Skeletal muscle satellite cell (primary cell): ENCODE results near the gene IQCH.

Source experiments
- H3K27me3 ChIP-seq: 2 replicates; pipeline ENCODE4 v1.7.0; 2013; ENCODE audit warnings: low read length; ENCODE audit not compliant: control insufficient read depth, insufficient read depth
- H3K36me3 ChIP-seq: 2 replicates; pipeline ENCODE4 v1.7.0; 2013; ENCODE audit warnings: mild to moderate bottlenecking, control low read depth, low read length; ENCODE audit not compliant: insufficient read depth
- H3K4me1 ChIP-seq: 2 replicates; pipeline ENCODE4 v1.7.0; 2013; ENCODE audit warnings: low read length; ENCODE audit not compliant: control insufficient read depth, insufficient read depth
- H3K4me2 ChIP-seq: 2 replicates; pipeline ENCODE4 v1.7.0; 2013; ENCODE audit warnings: mild to moderate bottlenecking, low read length
- H3K4me3 ChIP-seq: 2 replicates; pipeline ENCODE4 v1.7.0; 2013; ENCODE audit warnings: low read length
- H3K9ac ChIP-seq: 2 replicates; pipeline ENCODE4 v1.7.0; 2013; ENCODE audit warnings: mild to moderate bottlenecking, low read depth, low read length, moderate library complexity
- H3K9me3 ChIP-seq: replicated peaks from 2 replicates; pipeline ENCODE4 v1.7.0; 2013; ENCODE audit warnings: mild to moderate bottlenecking, control low read depth, low read length

IQCH gene

GRCh38 chr15:67462875-67463274, 208.3 kb downstream of the IQCH start:
- no peaks in the 10 kb centered on the region for H3K27me3 ChIP-seq
- no peaks in the 10 kb centered on the region for H3K36me3 ChIP-seq
- peaks cover 2% of the 10 kb centered on the region for H3K4me1 ChIP-seq
- no peak overlapping the region for H3K9ac ChIP-seq
- no peak overlapping the region for H3K4me3 ChIP-seq
- no peak overlapping the region for H3K4me2 ChIP-seq
- no peaks in the 10 kb centered on the region for H3K9me3 ChIP-seq

GRCh38 chr15:67463488-67463887, 208.9 kb downstream of the IQCH start:
- H3K4me3 ChIP-seq, result no peak overlapping the region
- H3K4me2 ChIP-seq, result no peak overlapping the region
- H3K9ac ChIP-seq, result no peak overlapping the region
- no peaks in the 10 kb centered on the region for H3K36me3 ChIP-seq
- peaks cover under 1% of the 10 kb centered on the region for H3K4me1 ChIP-seq
- H3K27me3 ChIP-seq, result no peaks in the 10 kb centered on the region
- H3K9me3 ChIP-seq, result no peaks in the 10 kb centered on the region

- Histone ChIP-seq H3K36me3 (no peaks in the 10 kb centered on the region), H3K4me1 (no peaks in the 10 kb centered on the region), H3K4me2 (no peak overlapping the region), H3K9me3 (no peaks in the 10 kb centered on the region), H3K27me3 (no peaks in the 10 kb centered on the region), H3K9ac (no peak overlapping the region), H3K4me3 (no peak overlapping the region)
Measured at GRCh38 chr15:67465196-67465952, 210.8 kb downstream of the IQCH start.

- H3K36me3 ChIP-seq, result no peaks in the 10 kb centered on the region
- H3K9me3 ChIP-seq, result no peaks in the 10 kb centered on the region
- H3K9ac ChIP-seq, result no peak overlapping the region
- H3K27me3 ChIP-seq, result no peaks in the 10 kb centered on the region
- H3K4me1 ChIP-seq, result no peaks in the 10 kb centered on the region
- H3K4me3 ChIP-seq, result no peak overlapping the region
- H3K4me2 ChIP-seq, result no peak overlapping the region
Measured at GRCh38 chr15:67468416-67468815, 213.8 kb downstream of the IQCH start.

GRCh38 chr15:67469680-67470079, 215.1 kb downstream of the IQCH start:
- Histone ChIP-seq H3K4me2 (no peak overlapping the region), H3K27me3 (no peaks in the 10 kb centered on the region), H3K9ac (no peak overlapping the region), H3K4me1 (no peaks in the 10 kb centered on the region), H3K4me3 (no peak overlapping the region), H3K36me3 (no peaks in the 10 kb centered on the region), H3K9me3 (no peaks in the 10 kb centered on the region)

GRCh38 chr15:67472957-67473356, 218.4 kb downstream of the IQCH start:
- H3K36me3 ChIP-seq, result no peaks in the 10 kb centered on the region
- H3K9me3 ChIP-seq, result no peaks in the 10 kb centered on the region
- no peaks in the 10 kb centered on the region for H3K4me1 ChIP-seq
- no peak overlapping the region for H3K9ac ChIP-seq
- no peaks in the 10 kb centered on the region for H3K27me3 ChIP-seq
- H3K4me3 ChIP-seq, result no peak overlapping the region
- H3K4me2 ChIP-seq, result no peak overlapping the region

GRCh38 chr15:67474405-67475110, 220.0 kb downstream of the IQCH start:
- Histone ChIP-seq H3K27me3 (no peaks in the 10 kb centered on the region), H3K4me2 (no peak overlapping the region), H3K4me1 (peaks cover 1% of the 10 kb centered on the region), H3K9me3 (no peaks in the 10 kb centered on the region), H3K4me3 (no peak overlapping the region), H3K9ac (no peak overlapping the region), H3K36me3 (no peaks in the 10 kb centered on the region)

GRCh38 chr15:67479781-67480505, 225.4 kb downstream of the IQCH start:
- Histone ChIP-seq H3K4me3 (no peak overlapping the region), H3K4me1 (peaks cover 5% of the 10 kb centered on the region), H3K4me2 (no peak overlapping the region), H3K27me3 (no peaks in the 10 kb centered on the region), H3K36me3 (no peaks in the 10 kb centered on the region), H3K9ac (no peak overlapping the region), H3K9me3 (no peaks in the 10 kb centered on the region)

- no peaks in the 10 kb centered on the region for H3K36me3 ChIP-seq
Measured at GRCh38 chr15:67480741-67481140, 226.2 kb downstream of the IQCH start.

GRCh38 chr15:67481680-67482079, 227.1 kb downstream of the IQCH start:
- no peak overlapping the region for H3K4me2 ChIP-seq
- H3K9me3 ChIP-seq, result no peaks in the 10 kb centered on the region
- no peak overlapping the region for H3K9ac ChIP-seq
- H3K36me3 ChIP-seq, result no peaks in the 10 kb centered on the region
- H3K27me3 ChIP-seq, result no peaks in the 10 kb centered on the region
- H3K4me1 ChIP-seq, result peaks cover 5% of the 10 kb centered on the region
- H3K4me3 ChIP-seq, result no peak overlapping the region

More at GRCh38 chr15:67480741-67481140, 226.2 kb downstream of the IQCH start:
- no peak overlapping the region for H3K4me2 ChIP-seq
- H3K4me3 ChIP-seq, result no peak overlapping the region
- no peaks in the 10 kb centered on the region for H3K27me3 ChIP-seq
- H3K9me3 ChIP-seq, result no peaks in the 10 kb centered on the region
- peaks cover 5% of the 10 kb centered on the region for H3K4me1 ChIP-seq
- H3K9ac ChIP-seq, result no peak overlapping the region

GRCh38 chr15:67495585-67495984, 241.0 kb downstream of the IQCH start:
- H3K9ac ChIP-seq, result no peak overlapping the region
- H3K9me3 ChIP-seq, result no peaks in the 10 kb centered on the region
- no peaks in the 10 kb centered on the region for H3K4me1 ChIP-seq
- no peak overlapping the region for H3K4me3 ChIP-seq
- no peaks in the 10 kb centered on the region for H3K36me3 ChIP-seq
- H3K4me2 ChIP-seq, result no peak overlapping the region
- H3K27me3 ChIP-seq, result no peaks in the 10 kb centered on the region
